Measurements from ENCODE around the gene SPATS2L.

Gene SPATS2L

DNA sequence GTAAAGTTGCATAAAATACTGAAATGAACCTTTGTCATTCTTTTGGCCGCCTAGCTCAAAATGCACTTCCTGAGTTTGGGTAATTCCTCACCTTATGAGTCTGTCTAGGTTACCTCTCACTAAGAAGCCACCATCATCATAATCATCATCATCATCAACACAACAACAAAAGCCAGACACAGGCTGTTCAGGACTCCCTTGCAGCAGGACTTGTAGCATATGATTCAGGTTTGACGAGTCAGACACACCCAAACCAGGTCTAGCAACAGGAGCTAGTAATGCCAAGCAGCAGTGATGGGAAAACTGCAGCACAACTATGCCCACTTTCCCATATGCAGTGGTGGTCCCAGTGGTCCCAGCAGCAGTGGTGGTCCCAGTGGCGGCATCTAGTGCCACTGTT is 216.7 kb downstream of the SPATS2L start:
- no peak for DNase-seq (ENCODE audit: low read depth, low spot score)
- ChIA-PET CTCF (interaction anchor here (0.8 to 4.8 kb wide), 7 partner anchors 12 to 550 kb away, joined by 3 to 36 read pairs (median 4); partner anchors contain the start of gene KCTD18), POLR2A (interaction anchor here (0.6 kb wide), 1 partner anchor 11 kb away, joined by 3 read pairs; no protein-coding TSS in a partner anchor)
- H3K4me3 ChIP-seq (ENCODE audit: low read depth, low read length), result no peak overlapping the region
- TF ChIP-seq, protein P1, sequence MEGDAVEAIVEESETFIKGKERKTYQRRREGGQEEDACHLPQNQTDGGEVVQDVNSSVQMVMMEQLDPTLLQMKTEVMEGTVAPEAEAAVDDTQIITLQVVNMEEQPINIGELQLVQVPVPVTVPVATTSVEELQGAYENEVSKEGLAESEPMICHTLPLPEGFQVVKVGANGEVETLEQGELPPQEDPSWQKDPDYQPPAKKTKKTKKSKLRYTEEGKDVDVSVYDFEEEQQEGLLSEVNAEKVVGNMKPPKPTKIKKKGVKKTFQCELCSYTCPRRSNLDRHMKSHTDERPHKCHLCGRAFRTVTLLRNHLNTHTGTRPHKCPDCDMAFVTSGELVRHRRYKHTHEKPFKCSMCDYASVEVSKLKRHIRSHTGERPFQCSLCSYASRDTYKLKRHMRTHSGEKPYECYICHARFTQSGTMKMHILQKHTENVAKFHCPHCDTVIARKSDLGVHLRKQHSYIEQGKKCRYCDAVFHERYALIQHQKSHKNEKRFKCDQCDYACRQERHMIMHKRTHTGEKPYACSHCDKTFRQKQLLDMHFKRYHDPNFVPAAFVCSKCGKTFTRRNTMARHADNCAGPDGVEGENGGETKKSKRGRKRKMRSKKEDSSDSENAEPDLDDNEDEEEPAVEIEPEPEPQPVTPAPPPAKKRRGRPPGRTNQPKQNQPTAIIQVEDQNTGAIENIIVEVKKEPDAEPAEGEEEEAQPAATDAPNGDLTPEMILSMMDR (IDR thresholded peaks at IDR 0.05; ENCODE audit: insufficient read depth, low read length, missing control alignments), result no peak

DNA sequence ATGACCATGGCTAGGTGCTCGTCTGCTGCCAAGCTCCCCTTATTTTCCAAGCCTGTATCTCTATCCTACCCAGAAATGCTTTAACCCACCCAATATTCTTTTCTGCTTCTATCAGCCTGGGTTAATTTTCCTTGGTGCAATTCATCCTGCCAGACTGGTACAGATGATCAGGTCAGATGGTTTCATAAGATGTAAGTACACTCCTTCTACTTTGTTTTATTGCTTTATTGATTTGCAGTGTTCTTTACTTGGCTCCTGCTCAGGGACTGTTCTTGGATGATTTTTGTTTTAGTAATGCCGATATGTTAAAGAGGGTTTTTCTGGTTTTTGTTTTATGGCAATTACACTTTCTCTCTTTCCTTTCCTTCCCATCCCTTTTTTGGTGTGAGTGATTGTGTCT is 217.1 kb downstream of the SPATS2L start:
- no peak overlapping the region for H3K4me3 ChIP-seq (ENCODE audit: low read depth, low read length)
- no peak for DNase-seq (ENCODE audit: low read depth, low spot score)
- ChIA-PET CTCF (interaction anchor here (0.8 to 4.8 kb wide), 5 partner anchors 13 to 550 kb away, joined by 3 to 36 read pairs (median 4); partner anchors contain the start of gene KCTD18), POLR2A (no interaction called here)
- TF ChIP-seq, protein P1 (IDR thresholded peaks at IDR 0.05; ENCODE audit: insufficient read depth, low read length, missing control alignments), result no peak

DNA sequence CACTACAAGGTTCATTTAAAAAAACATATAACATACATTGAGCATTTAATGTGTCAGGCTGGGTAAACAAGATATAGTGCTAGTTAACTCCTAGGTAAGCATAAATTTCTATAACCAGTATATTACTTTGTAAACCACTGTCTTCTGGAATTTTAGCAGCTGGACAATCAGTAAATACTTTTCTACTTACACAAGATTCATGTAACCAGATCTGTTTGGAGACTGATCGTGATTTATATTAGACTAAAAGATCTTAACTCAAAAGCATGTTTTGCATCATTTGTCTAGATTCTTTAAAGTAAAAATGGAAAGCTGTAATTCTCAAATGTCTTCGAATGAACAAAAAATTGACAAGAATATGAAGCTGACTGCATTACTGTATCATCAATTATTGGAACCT is 218.6 kb downstream of the SPATS2L start:
- DNase-seq (ENCODE audit: low read depth, low spot score), result no peak
- ChIA-PET POLR2A (no interaction called here), CTCF (interaction anchor here (0.9 to 2.8 kb wide), 6 partner anchors 8 to 551 kb away, joined by 3 to 26 read pairs (median 9); partner anchors contain the start of gene KCTD18)
- TF ChIP-seq, protein P1 (IDR thresholded peaks at IDR 0.05; ENCODE audit: insufficient read depth, low read length, missing control alignments), result no peak
- H3K4me3 ChIP-seq (ENCODE audit: low read depth, low read length), result no peak overlapping the region

DNA sequence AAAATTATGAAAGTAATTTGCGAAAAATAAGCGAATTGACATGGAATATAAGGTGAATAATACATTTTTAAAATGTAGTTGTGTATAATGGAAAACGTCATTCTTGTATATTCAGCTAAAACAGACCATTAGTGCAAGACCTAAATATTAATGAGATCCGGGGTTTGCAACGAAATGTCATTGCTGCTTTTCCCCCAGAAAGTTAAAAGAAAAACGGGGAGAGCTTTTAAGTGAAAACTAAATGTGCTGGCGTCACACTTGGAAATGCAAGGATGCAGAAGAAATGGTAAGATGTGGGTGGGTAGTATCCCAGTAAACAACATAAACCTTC is 219.0 kb downstream of the SPATS2L start:
- POLR2A ChIA-PET, result no interaction called here
- CTCF ChIA-PET, result interaction anchor here (0.9 to 2.8 kb wide), 6 partner anchors 8 to 551 kb away, joined by 3 to 26 read pairs (median 9); partner anchors contain the start of gene KCTD18
- TF ChIP-seq, protein P1 (IDR thresholded peaks at IDR 0.05; ENCODE audit: insufficient read depth, low read length, missing control alignments), result no peak

DNA sequence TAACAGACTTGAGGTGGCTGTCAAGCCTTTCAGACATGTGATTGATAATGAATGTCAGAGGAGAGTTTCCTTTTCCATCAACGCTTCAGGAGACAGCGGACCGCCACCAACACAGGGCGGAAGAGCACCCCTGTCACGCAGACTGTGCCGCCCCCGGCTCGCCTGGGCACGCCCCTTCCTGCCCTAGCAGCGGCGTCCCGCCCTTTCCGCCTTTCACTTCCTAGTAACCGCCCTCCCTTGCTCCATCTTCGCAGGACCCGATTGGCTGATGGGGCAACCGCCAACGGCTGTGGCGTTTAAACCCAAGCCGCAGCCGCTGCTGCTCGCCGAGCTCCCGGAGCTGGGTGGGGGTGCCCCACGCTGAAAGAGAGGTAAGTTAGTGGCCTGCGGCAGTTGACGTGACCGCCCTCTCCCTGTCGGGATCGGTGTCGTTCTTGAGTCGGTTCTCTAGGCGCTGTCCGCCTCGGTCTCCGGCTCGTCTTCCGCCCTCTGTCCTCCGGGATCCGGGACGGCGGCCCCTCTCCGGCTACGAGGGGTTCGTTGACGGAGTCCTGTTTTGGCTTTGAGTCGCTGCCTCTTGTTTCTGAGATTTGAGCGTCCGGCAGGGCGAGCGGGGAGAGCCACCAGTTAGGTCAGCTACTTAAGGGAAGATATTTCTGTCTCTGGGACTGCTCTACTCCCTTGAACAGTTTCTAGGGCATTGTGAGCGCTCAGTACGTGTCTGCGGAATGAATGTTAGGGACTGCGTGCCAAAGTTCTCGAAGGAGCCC is 219.6 kb downstream of the SPATS2L start, which contains the start of gene SGO2:
TSS of gene SGO2 (plus strand) at position 326 of the 770 bp plus-strand sequence. CDS start 6,769 bp downstream, outside the sequence.
- DNase-seq (ENCODE audit: low read depth, low spot score), result peak; percentile 52
- peak within 1 kb of the TSS; percentile 97 for H3K4me3 ChIP-seq (ENCODE audit: low read depth, low read length)
- ChIA-PET CTCF (interaction anchor here (0.9 to 2.8 kb wide), 6 partner anchors 7 to 552 kb away, joined by 3 to 26 read pairs (median 6); partner anchors contain the start of gene KCTD18), POLR2A (interaction anchor here (0.7 kb wide), 1 partner anchor 9 kb away, joined by 3 read pairs; no protein-coding TSS in a partner anchor)
- TF ChIP-seq, protein P1 (IDR thresholded peaks at IDR 0.05; ENCODE audit: insufficient read depth, low read length, missing control alignments), result no peak

More for the DNA sequence above, 219.0 kb downstream of the SPATS2L start:
- DNase-seq (ENCODE audit: low read depth, low spot score), result no peak
- peak overlapping the region; percentile 97 for H3K4me3 ChIP-seq (ENCODE audit: low read depth, low read length)

DNA sequence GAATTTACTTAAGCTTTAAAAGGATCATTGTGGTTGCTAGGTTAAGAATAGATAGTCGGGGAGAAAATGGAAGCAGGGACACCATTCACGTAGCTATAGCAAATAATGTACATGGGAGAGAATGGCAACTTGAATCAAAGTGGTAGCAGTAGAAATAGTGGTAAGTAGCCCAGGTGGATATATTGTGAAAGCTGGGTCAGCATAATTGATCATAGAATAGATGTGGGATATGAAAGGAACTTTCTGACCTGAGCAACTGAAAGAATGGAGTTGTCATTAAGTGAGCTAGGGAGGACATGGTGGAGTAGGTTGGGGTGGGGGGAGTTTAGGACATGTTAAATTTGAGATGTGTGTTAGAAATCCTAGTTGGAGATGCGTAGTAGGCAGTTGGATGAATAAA is 221.7 kb downstream of the SPATS2L start:
- no peak for DNase-seq (ENCODE audit: low read depth, low spot score)
- TF ChIP-seq, protein P1 (IDR thresholded peaks at IDR 0.05; ENCODE audit: insufficient read depth, low read length, missing control alignments), result no peak
- ChIA-PET POLR2A (no interaction called here), CTCF (interaction anchor here (1.2 kb wide), 1 partner anchor 34 kb away, joined by 3 read pairs; no protein-coding TSS in a partner anchor)
- no peak overlapping the region for H3K4me3 ChIP-seq (ENCODE audit: low read depth, low read length)
